GDM1 (cell line): ENCODE results near the gene RBM20.

ENCODE experiments used
- DNase-seq: peaks from one replicate; lab custom pipeline; 2025; lab: John Stamatoyannopoulos, UW

The RBM20 gene

GRCh38 chr10:110834629-110835301 is 190.6 kb downstream of the RBM20 start:
- peak; percentile 68 for DNase-seq

GRCh38 chr10:110835841-110836240 is 191.7 kb downstream of the RBM20 start:
- DNase-seq, result no peak

GRCh38 chr10:110836706-110837105 is 192.6 kb downstream of the RBM20 start:
- no peak for DNase-seq

GRCh38 chr10:110837418-110838171 is 193.5 kb downstream of the RBM20 start:
- DNase-seq, result no peak

GRCh38 chr10:110840225-110840922 is 196.2 kb downstream of the RBM20 start:
- DNase-seq, result no peak

GRCh38 chr10:110840923-110841428 is 196.8 kb downstream of the RBM20 start:
- DNase-seq, result no peak

- DNase-seq, result no peak
Observed at GRCh38 chr10:110841767-110842267, 197.7 kb downstream of the RBM20 start.

GRCh38 chr10:110842326-110842904 is 198.3 kb downstream of the RBM20 start:
- no peak for DNase-seq

GRCh38 chr10:110843031-110843430 is 198.9 kb downstream of the RBM20 start:
- DNase-seq, result no peak

GRCh38 chr10:110843796-110844616 is 199.9 kb downstream of the RBM20 start:
- DNase-seq, result no peak

- no peak for DNase-seq
Observed at GRCh38 chr10:110844617-110844881, 200.4 kb downstream of the RBM20 start.

GRCh38 chr10:110845192-110845755 is 201.1 kb downstream of the RBM20 start:
- no peak for DNase-seq

GRCh38 chr10:110845756-110846620 is 201.9 kb downstream of the RBM20 start:
- no peak for DNase-seq

GRCh38 chr10:110847374-110847773 is 203.2 kb downstream of the RBM20 start:
- DNase-seq, result no peak

- no peak for DNase-seq
Observed at GRCh38 chr10:110848106-110848505, 204.0 kb downstream of the RBM20 start.

GRCh38 chr10:110850099-110850498 is 206.0 kb downstream of the RBM20 start:
- no peak for DNase-seq

GRCh38 chr10:110851020-110851612 is 207.0 kb downstream of the RBM20 start:
- DNase-seq, result peak; percentile 69

GRCh38 chr10:110852255-110852896 is 208.2 kb downstream of the RBM20 start:
- no peak for DNase-seq

- no peak for DNase-seq
Observed at GRCh38 chr10:110852947-110853346, 208.8 kb downstream of the RBM20 start.
